IMR-90 (cell line): ENCODE data around the gene KIF16B. TPM values are rescaled to one million over a fixed set of nuclear protein-coding genes. Genes with fewer than 3 reads are reported as not detected.

ENCODE experiments used
- ATAC-seq: fragments of 200-7000 bp; cut with Tn5 transposase; 2 replicates; pipeline ENCODE4 v1.9.1; 2020; ENCODE audit warnings: low read depth, mild to moderate bottlenecking, moderate library complexity
- BruUV-seq: library from RNA; stranded (reverse); fragments of 400-500 nt; replicated peaks from 2 replicates; lab custom pipeline; 2021; lab: Mats Ljungman, UMichigan
- CTCF ChIA-PET: fragments of 300-600 bp; formaldehyde crosslinking; extraction: SDS; loops from one replicate; lab custom pipeline; 2021; ENCODE audit warnings: antibody characterized with exemption; lab: Yijun Ruan, JAX
- POLR2A ChIA-PET: fragments of 300-600 bp; sonication (Branson Sonifier 250); formaldehyde crosslinking; loops from one replicate; lab custom pipeline; 2022; ENCODE audit warnings: antibody characterized with exemption; ENCODE audit not compliant: unreplicated experiment; lab: Charles Lee
- DNase-seq: peaks from one replicate; pipeline ENCODE4 v3.0.0; 2013
- H2AFZ ChIP-seq: replicated peaks from 2 replicates; pipeline ENCODE3; 2013; ENCODE audit warnings: low read length, mild to moderate bottlenecking; ENCODE audit not compliant: poor library complexity
- H2AK5ac ChIP-seq: 2 replicates; pipeline ENCODE4 v1.6.1; 2013; ENCODE audit warnings: low read depth, low read length, inconsistent platforms
- H2AK9ac ChIP-seq: replicated peaks from 2 replicates; pipeline ENCODE3; 2013; ENCODE audit warnings: mild to moderate bottlenecking, low read depth, low read length, moderate library complexity; ENCODE audit not compliant: poor library complexity
- H2BK120ac ChIP-seq: 2 replicates; pipeline ENCODE4 v1.6.1; 2013; ENCODE audit warnings: low read depth, low read length, inconsistent platforms
- H2BK15ac ChIP-seq: 3 replicates; pipeline ENCODE4 v1.6.1; 2013; ENCODE audit warnings: low read depth, low read length, inconsistent platforms
- H2BK20ac ChIP-seq: 2 replicates; pipeline ENCODE4 v1.6.1; 2013; ENCODE audit warnings: low read depth, mild to moderate bottlenecking, inconsistent platforms, low read length, moderate library complexity
- H2BK5ac ChIP-seq: 2 replicates; pipeline ENCODE4 v1.6.1; 2013; ENCODE audit warnings: mild to moderate bottlenecking, low read depth, low read length, inconsistent platforms; ENCODE audit not compliant: poor library complexity, severe bottlenecking
- H3K14ac ChIP-seq: replicated peaks from 2 replicates; pipeline ENCODE4 v1.6.1; 2013; ENCODE audit warnings: low read depth, low read length, inconsistent platforms
- H3K18ac ChIP-seq: 2 replicates; pipeline ENCODE4 v1.6.1; 2013; ENCODE audit warnings: low read depth, low read length, control low read depth
- H3K23ac ChIP-seq: 2 replicates; pipeline ENCODE4 v1.6.1; 2013; ENCODE audit warnings: low read depth, low read length, inconsistent platforms
- H3K27ac ChIP-seq: 2 replicates; pipeline ENCODE4 v1.5.1; 2013; ENCODE audit warnings: mild to moderate bottlenecking, control low read depth, low read length; ENCODE audit not compliant: insufficient read depth
- H3K27me3 ChIP-seq: 2 replicates; pipeline ENCODE4 v1.6.1; 2013; ENCODE audit warnings: low read length; ENCODE audit not compliant: control insufficient read depth, insufficient read depth
- H3K36me3 ChIP-seq: 2 replicates; pipeline ENCODE4 v1.6.1; 2013; ENCODE audit warnings: low read length, mixed read lengths; ENCODE audit not compliant: control insufficient read depth, insufficient read depth
- H3K4ac ChIP-seq: 2 replicates; pipeline ENCODE4 v1.6.1; 2013; ENCODE audit warnings: low read depth, low read length, inconsistent platforms
- H3K4me1 ChIP-seq: 2 replicates; pipeline ENCODE4 v1.6.1; 2013; ENCODE audit warnings: low read length, mixed read lengths; ENCODE audit not compliant: control insufficient read depth, insufficient read depth
- H3K4me2 ChIP-seq: 2 replicates; pipeline ENCODE4 v1.6.1; 2013; ENCODE audit warnings: low read depth, mild to moderate bottlenecking, control low read depth, low read length, moderate library complexity
- H3K4me3 ChIP-seq: 2 replicates; pipeline ENCODE4 v1.5.1; 2013; ENCODE audit warnings: low read depth, mild to moderate bottlenecking, control low read depth, low read length, moderate library complexity; ENCODE audit not compliant: insufficient read depth
- H3K56ac ChIP-seq: 2 replicates; pipeline ENCODE4 v1.6.1; 2013; ENCODE audit warnings: low read length, inconsistent platforms; ENCODE audit not compliant: insufficient read depth; ENCODE audit errors: extremely low read depth
- H3K79me1 ChIP-seq, 2 experiments: 2 replicates each; pipeline ENCODE4 v1.6.1; 2013; ENCODE audit warnings: low read length in 2 of 2, inconsistent platforms in 1 of 2, low read depth in 1 of 2
- H3K9ac ChIP-seq: 2 replicates; pipeline ENCODE4 v1.6.1; 2013; ENCODE audit warnings: low read depth, low read length, control low read depth
- H3K9me1 ChIP-seq: 2 replicates; pipeline ENCODE4 v1.6.1; 2013; ENCODE audit warnings: low read length, inconsistent platforms; ENCODE audit not compliant: insufficient read depth
- H3K9me3 ChIP-seq: 2 replicates; pipeline ENCODE4 v1.6.1; 2013; ENCODE audit warnings: low read length; ENCODE audit not compliant: control insufficient read depth, insufficient read depth
- H4K20me1 ChIP-seq: 2 replicates; pipeline ENCODE4 v1.6.1; 2013; ENCODE audit warnings: low read length, inconsistent platforms; ENCODE audit not compliant: insufficient read depth
- H4K5ac ChIP-seq: 2 replicates; pipeline ENCODE4 v1.6.1; 2013; ENCODE audit warnings: mild to moderate bottlenecking, low read depth, low read length, control low read depth
- H4K8ac ChIP-seq, 2 experiments: 2 replicates each; pipeline ENCODE4 v1.6.1; 2013; ENCODE audit warnings: low read depth in 2 of 2, low read length in 2 of 2, control low read depth in 1 of 2, inconsistent platforms in 1 of 2
- H4K91ac ChIP-seq: 2 replicates; pipeline ENCODE4 v1.6.1; 2013; ENCODE audit warnings: low read depth, low read length, inconsistent platforms; ENCODE audit not compliant: insufficient read depth
- CHD1 ChIP-seq: IDR thresholded peaks from 2 replicates; pipeline ENCODE4 v1.6.1; 2012; ENCODE audit warnings: low read depth, low read length, improper control_type of control experiment
- FOS ChIP-seq: fragments of 150-350 bp; IDR thresholded peaks from 2 replicates; pipeline ENCODE4 v1.6.1; 2016; ENCODE audit warnings: low read depth, low read length
- MAZ ChIP-seq: IDR thresholded peaks from 2 replicates; pipeline ENCODE4 v1.6.1; 2012; ENCODE audit warnings: low read depth, mild to moderate bottlenecking, low read length, improper control_type of control experiment, moderate library complexity, borderline replicate concordance
- RAD21 ChIP-seq: IDR thresholded peaks from 2 replicates; pipeline ENCODE4 v1.6.1; 2012; ENCODE audit warnings: low read length, improper control_type of control experiment
- RCOR1 ChIP-seq: IDR thresholded peaks from 2 replicates; pipeline ENCODE4 v1.6.1; 2012; ENCODE audit warnings: mild to moderate bottlenecking, low read length, improper control_type of control experiment; ENCODE audit not compliant: insufficient replicate concordance
- WGBS, 2 experiments: methylation state at CpG; one replicate each; pipeline versions ENCODE4 v1.1.5 to v1.1.7; 2013; ENCODE audit warnings: missing lambda C conversion rate in 2 of 2; ENCODE audit not compliant: insufficient read length in 1 of 2; ENCODE audit errors: extremely low coverage in 2 of 2; 5-methylcytosine and 5-hydroxymethylcytosine counted together
- dilution Hi-C: fragments of 300-500 bp; cut with HindIII; formaldehyde crosslinking; loops from one replicate; pipeline ENCODE4 v1.14.3; 2018; ENCODE audit warnings: low sequenced_read_pairs; ENCODE audit not compliant: unreplicated experiment
- in situ Hi-C: fragments of 300-500 bp; cut with MboI; formaldehyde crosslinking; loops from 3 replicates; pipeline ENCODE4 v1.14.3; 2019; ENCODE audit warnings: low sequenced_read_pairs, inconsistent platforms, mixed read lengths
- intact Hi-C: fragments of 100-400 bp; cut with micrococcal nuclease; formaldehyde crosslinking; loops from 2 replicates; pipeline ENCODE4 v1.10.0; 2022
- polyA plus RNA-seq, 3 experiments: library from polyadenylated mRNA; depleted of rRNA; stranded (reverse); fragments of >200 nt; gene quantifications; 2 replicates each; pipeline ENCODE4 v1.2.3, GENCODE V29; 2012; ENCODE audit warnings: low replicate concordance in 1 of 3
- total RNA-seq: library from RNA; depleted of rRNA; stranded (reverse); fragments of >200 nt; gene quantifications from 2 replicates; pipeline ENCODE4 v1.2.3, GENCODE V29; 2012
- TF ChIP-seq, protein P1 (sequence below): conservative IDR thresholded peaks from 2 replicates; pipeline ENCODE4 v1.5.1; 2012; ENCODE audit warnings: mild to moderate bottlenecking, low read depth, low read length, improper control_type of control experiment

KIF16B gene
- total and polyA plus RNA-seq, 2 of the 4 experiments (the other 2 are of a cell fraction) = 4.7 to 10.0 TPM

- CTCF ChIA-PET = no interaction called here
- dilution Hi-C loops (no loop called here), in situ Hi-C loops (loop anchor here (10.0 kb wide), 1 partner anchor 221 kb away; the partner anchor contains the start of gene SNRPB2), intact Hi-C loops (loop anchor here (10.0 kb wide), 1 partner anchor 221 kb away; the partner anchor contains the start of gene SNRPB2)
- Histone ChIP-seq H3K9me1 (0 out of 2 replicates have a peak, but pooled peaks cover 4% of the 10 kb centered on the region), H2AK5ac (no peak overlapping the region), H3K14ac (no peak overlapping the region), H3K27me3 (no peaks in the 10 kb centered on the region), H4K5ac (no peak overlapping the region), H3K4me3 (no peak overlapping the region), H2BK5ac (no peak overlapping the region), H3K18ac (no peak overlapping the region), H2BK15ac (no peak overlapping the region), H3K56ac (no peak overlapping the region), H3K23ac (no peak overlapping the region), H3K4ac (no peak overlapping the region), H3K27ac (no peak overlapping the region), H3K79me1 (peaks cover 0 to 3% of the 10 kb centered on the region in 2 experiments; a peak in 2 of 4 replicates), H3K9ac (no peak overlapping the region), H3K4me1 (no peaks in the 10 kb centered on the region), H3K9me3 (no peaks in the 10 kb centered on the region), H2AFZ (no peak overlapping the region), H2BK120ac (no peak overlapping the region), H2BK20ac (no peak overlapping the region), H4K8ac (no peak overlapping the region), H3K36me3 (0 out of 2 replicates have a peak, but pooled peaks cover 1% of the 10 kb centered on the region), H4K91ac (no peak overlapping the region), H3K4me2 (no peak overlapping the region), H2AK9ac (no peak overlapping the region), H4K20me1 (no peaks in the 10 kb centered on the region)
- no TSS peak for BruUV-seq
- ATAC-seq (no peak), DNase-seq (no peak)
- no peak for TF ChIP-seq RCOR1
- TF ChIP-seq RAD21 = no peak
- TF ChIP-seq, protein P1, sequence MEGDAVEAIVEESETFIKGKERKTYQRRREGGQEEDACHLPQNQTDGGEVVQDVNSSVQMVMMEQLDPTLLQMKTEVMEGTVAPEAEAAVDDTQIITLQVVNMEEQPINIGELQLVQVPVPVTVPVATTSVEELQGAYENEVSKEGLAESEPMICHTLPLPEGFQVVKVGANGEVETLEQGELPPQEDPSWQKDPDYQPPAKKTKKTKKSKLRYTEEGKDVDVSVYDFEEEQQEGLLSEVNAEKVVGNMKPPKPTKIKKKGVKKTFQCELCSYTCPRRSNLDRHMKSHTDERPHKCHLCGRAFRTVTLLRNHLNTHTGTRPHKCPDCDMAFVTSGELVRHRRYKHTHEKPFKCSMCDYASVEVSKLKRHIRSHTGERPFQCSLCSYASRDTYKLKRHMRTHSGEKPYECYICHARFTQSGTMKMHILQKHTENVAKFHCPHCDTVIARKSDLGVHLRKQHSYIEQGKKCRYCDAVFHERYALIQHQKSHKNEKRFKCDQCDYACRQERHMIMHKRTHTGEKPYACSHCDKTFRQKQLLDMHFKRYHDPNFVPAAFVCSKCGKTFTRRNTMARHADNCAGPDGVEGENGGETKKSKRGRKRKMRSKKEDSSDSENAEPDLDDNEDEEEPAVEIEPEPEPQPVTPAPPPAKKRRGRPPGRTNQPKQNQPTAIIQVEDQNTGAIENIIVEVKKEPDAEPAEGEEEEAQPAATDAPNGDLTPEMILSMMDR = no peak
- TF ChIP-seq MAZ = no peak
- no peak for TF ChIP-seq CHD1
- no peak for TF ChIP-seq FOS
- no CpG with 5 or more reads among the region's 4 CpGs for WGBS, 2 experiments
- POLR2A ChIA-PET = no interaction called here
Observed at GRCh38 chr20:16514140-16514539, 59.1 kb downstream of the KIF16B start.
